ENCODE results near the gene PTPN14. TPM values are rescaled to one million over a fixed set of nuclear protein-coding genes. Genes with fewer than 3 reads are reported as not detected.
A peak's percentile ranks its signal among the peaks of the same experiment; 100 is the strongest.

Gene PTPN14
- total RNA-seq, 2 donors from 2014 or later: 9.8 to 11.8 TPM

DNA sequence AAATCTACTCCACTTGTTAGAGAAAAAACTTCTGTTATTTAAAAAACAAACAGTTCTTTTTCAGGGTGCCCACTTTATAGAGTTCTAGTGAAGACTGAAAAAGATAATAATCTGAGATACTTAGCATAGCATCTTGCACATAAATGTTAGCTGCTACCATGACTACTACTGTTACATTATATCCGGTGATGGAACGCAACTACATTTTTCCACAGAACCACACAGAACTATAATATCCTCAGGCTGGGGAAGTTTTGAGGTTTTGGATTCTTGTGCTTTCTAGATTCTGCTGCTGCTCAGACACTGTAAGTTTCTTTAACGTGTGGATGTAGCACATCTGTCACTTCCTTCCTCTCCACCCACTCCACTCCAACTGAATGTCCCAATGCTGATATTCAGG lies 110.3 kb downstream of the PTPN14 start:
- H3K36me3 ChIP-seq: no peaks in the 10 kb centered on the region
- H3K27ac ChIP-seq: no peak overlapping the region
- TF ChIP-seq, protein P1, sequence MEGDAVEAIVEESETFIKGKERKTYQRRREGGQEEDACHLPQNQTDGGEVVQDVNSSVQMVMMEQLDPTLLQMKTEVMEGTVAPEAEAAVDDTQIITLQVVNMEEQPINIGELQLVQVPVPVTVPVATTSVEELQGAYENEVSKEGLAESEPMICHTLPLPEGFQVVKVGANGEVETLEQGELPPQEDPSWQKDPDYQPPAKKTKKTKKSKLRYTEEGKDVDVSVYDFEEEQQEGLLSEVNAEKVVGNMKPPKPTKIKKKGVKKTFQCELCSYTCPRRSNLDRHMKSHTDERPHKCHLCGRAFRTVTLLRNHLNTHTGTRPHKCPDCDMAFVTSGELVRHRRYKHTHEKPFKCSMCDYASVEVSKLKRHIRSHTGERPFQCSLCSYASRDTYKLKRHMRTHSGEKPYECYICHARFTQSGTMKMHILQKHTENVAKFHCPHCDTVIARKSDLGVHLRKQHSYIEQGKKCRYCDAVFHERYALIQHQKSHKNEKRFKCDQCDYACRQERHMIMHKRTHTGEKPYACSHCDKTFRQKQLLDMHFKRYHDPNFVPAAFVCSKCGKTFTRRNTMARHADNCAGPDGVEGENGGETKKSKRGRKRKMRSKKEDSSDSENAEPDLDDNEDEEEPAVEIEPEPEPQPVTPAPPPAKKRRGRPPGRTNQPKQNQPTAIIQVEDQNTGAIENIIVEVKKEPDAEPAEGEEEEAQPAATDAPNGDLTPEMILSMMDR (IDR thresholded peaks at IDR 0.05): no peak
- no peak for DNase-seq
- H3K9me3 ChIP-seq: no peaks in the 10 kb centered on the region
- no peak overlapping the region for H3K4me3 ChIP-seq
- no peaks in the 10 kb centered on the region for H3K27me3 ChIP-seq
- H3K4me1 ChIP-seq: peaks cover 3% of the 10 kb centered on the region
- no peak overlapping the region for H3K9ac ChIP-seq (ENCODE audit: low read depth in 2 of 2, low read length in 2 of 2)
- intact Hi-C loops (cut with DNase I): no loop called here

DNA sequence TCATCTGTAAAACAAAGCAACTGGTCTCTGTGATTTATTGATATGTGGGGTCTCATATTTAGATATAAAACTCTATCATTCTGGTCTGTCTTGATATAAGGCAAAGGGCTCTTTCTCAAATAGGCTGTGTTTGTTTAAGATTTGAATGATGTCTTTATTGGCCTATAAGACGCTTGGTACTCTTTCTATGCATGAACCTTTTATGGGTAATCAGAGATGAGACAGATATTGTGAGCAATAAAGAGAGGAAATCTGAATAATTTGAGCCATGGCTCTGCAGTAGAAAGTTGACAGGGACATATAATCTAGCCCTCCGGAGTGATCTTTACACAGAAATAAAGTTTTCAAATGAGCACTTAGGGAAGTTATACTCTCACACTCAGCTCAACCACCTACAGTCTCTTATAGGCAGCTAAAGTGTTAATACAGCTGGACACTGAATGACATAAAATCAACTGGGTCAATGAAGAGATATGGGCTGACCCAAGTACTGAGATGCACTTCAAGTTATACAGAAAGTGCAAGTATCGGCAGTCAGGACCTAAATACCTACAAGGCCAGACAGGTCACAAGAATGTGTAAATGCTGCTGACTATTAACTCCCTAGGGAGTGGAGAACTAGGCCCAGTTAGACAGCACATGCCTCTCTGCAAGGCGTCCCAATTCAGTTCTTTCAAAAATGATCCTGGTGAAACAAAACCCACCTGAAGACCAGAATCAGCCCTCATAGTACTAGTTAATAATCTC lies 111.0 kb downstream of the PTPN14 start:
- no peak overlapping the region for H3K9ac ChIP-seq (ENCODE audit: low read depth in 2 of 2, low read length in 2 of 2)
- DNase-seq: no peak
- no peaks in the 10 kb centered on the region for H3K36me3 ChIP-seq
- H3K9me3 ChIP-seq: no peaks in the 10 kb centered on the region
- H3K27me3 ChIP-seq: no peaks in the 10 kb centered on the region
- no peak overlapping the region for H3K4me3 ChIP-seq
- intact Hi-C loops (cut with DNase I): no loop called here
- no peak overlapping the region for H3K27ac ChIP-seq
- H3K4me1 ChIP-seq: peaks cover 3% of the 10 kb centered on the region
- TF ChIP-seq, protein P1 (IDR thresholded peaks at IDR 0.05): no peak

DNA sequence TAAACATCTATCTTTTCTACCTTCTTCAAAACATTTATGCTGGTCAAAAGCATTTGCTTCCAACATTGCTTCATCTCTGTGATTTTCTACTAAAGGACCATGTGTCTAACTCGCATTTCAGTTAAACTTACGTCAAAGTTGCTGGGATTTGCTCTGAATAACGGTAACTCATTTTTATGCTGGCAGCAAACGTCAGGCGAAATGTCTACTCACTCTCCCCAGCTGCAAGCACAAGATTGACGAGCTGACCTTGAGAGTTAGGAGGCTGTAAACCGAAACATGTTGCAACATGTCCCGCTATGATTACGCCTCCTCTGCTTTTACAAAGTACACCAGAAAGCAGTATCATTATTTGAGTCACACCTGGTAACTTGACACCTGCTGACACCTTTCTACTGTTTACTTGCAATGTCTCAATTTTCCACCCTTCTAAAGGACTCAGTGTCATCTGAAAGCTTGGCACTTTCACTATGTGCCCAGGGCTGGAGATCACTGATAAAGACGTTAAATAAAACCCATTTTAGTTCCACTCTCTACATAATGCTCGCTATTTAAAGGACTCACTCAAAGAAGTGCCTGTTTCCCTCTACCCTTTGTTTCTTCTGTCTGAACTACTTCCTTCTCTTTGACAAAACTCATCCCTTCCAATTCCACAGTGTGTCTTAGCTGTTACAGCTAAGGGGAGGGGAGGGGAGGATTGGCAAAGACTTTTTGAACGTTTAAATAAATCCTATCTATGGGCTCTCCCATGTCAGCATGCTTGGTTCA lies 111.9 kb downstream of the PTPN14 start:
- no peak overlapping the region for H3K27ac ChIP-seq
- no peaks in the 10 kb centered on the region for H3K9me3 ChIP-seq
- intact Hi-C loops (cut with DNase I): no loop called here
- peaks cover 3% of the 10 kb centered on the region for H3K4me1 ChIP-seq
- H3K9ac ChIP-seq (ENCODE audit: low read depth in 2 of 2, low read length in 2 of 2): no peak overlapping the region
- H3K4me3 ChIP-seq: no peak overlapping the region
- H3K36me3 ChIP-seq: no peaks in the 10 kb centered on the region
- H3K27me3 ChIP-seq: no peaks in the 10 kb centered on the region
- TF ChIP-seq, protein P1 (IDR thresholded peaks at IDR 0.05): no peak
- DNase-seq: peak; percentile 45

DNA sequence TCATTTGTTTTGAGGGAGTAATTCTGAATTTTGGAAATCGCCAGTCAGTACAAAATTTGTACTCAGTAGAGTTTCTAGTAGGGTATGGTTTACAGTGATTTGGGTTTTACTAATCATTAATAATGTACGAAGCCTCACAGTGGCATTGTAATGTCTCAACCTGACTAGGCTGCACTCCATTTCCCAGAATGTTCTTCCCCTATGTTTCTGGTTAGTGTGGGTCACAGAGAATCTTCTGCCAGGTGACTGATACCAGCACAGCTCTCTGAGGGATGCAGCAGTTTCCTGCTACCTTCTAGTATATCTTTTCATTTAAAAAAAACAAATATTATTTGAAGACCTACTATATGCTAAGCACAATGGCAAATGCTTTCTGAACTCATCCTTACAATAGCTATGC lies 112.9 kb downstream of the PTPN14 start:
- H3K27ac ChIP-seq: no peak overlapping the region
- TF ChIP-seq, protein P1 (IDR thresholded peaks at IDR 0.05): no peak

DNA sequence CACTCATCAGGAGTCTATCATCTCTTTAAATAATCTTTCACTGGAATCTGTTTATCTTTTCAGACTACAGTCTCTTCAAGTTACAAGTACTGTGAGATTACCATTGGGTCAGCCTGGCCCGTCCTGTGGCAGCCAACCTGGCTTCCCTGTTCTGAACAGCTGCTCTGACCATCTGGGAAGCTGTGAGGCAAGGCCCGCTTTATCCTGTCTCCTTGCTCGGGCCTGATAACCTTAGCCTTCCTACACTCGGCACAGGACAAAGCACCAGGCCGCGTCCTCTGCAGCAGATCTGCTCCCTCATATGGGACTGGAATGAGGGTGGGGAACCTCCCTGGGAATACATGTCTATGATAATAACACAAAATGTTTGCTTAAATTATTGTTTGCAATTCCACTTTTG lies 113.3 kb downstream of the PTPN14 start:
- no peaks in the 10 kb centered on the region for H3K27me3 ChIP-seq
- no peaks in the 10 kb centered on the region for H3K9me3 ChIP-seq
- H3K4me3 ChIP-seq: no peak overlapping the region
- H3K9ac ChIP-seq (ENCODE audit: low read depth in 2 of 2, low read length in 2 of 2): no peak overlapping the region
- DNase-seq: no peak
- no peak overlapping the region for H3K27ac ChIP-seq
- peaks cover 3% of the 10 kb centered on the region for H3K4me1 ChIP-seq
- TF ChIP-seq, protein P1 (IDR thresholded peaks at IDR 0.05): no peak
- no peaks in the 10 kb centered on the region for H3K36me3 ChIP-seq
- intact Hi-C loops (cut with DNase I): no loop called here

More for the DNA sequence above, 112.9 kb downstream of the PTPN14 start:
- no peak for DNase-seq
- Histone ChIP-seq H3K36me3 (no peaks in the 10 kb centered on the region), H3K9me3 (no peaks in the 10 kb centered on the region), H3K27me3 (no peaks in the 10 kb centered on the region), H3K4me3 (no peak overlapping the region), H3K9ac (ENCODE audit: low read depth in 2 of 2, low read length in 2 of 2) (no peak overlapping the region), H3K4me1 (peaks cover 3% of the 10 kb centered on the region)
- intact Hi-C loops (cut with DNase I): no loop called here
